GM12801 (cell line): Measurements from ENCODE around the gene KIF5C.

Experiments
- CTCF ChIP-seq: IDR thresholded peaks from one replicate; pipeline ENCODE4 v1.5.1; 2011; ENCODE audit warnings: control low read depth; ENCODE audit not compliant: insufficient read length; ENCODE audit errors: extremely low read depth

KIF5C gene

GRCh38 chr2:148979919-148980277 is 104.9 kb downstream of the KIF5C start:
- no peak for TF ChIP-seq CTCF

- TF ChIP-seq CTCF: no peak
Measured at GRCh38 chr2:148981324-148981723, 106.3 kb downstream of the KIF5C start.

- TF ChIP-seq CTCF: no peak
Measured at GRCh38 chr2:148981781-148982180, 106.8 kb downstream of the KIF5C start.

- TF ChIP-seq CTCF: no peak
Measured at GRCh38 chr2:148982282-148982681, 107.3 kb downstream of the KIF5C start.

GRCh38 chr2:148983896-148984295 is 108.9 kb downstream of the KIF5C start:
- TF ChIP-seq CTCF: no peak

GRCh38 chr2:148984449-148984848 is 109.4 kb downstream of the KIF5C start:
- TF ChIP-seq CTCF: no peak

GRCh38 chr2:148987286-148987685 is 112.3 kb downstream of the KIF5C start:
- no peak for TF ChIP-seq CTCF

- no peak for TF ChIP-seq CTCF
Measured at GRCh38 chr2:148988337-148988736, 113.3 kb downstream of the KIF5C start.
